LNCaP clone FGC (cell line): Measurements from ENCODE around the gene MED25.
"Not testable (repeated sequence)": the region's sequence is repeated elsewhere in the genome, so short reads cannot be mapped to it uniquely, and the experiment has no call there.

Experiments
- DNase-seq: peaks from one replicate; pipeline ENCODE4 v3.0.0-alpha.2; 2011; ENCODE audit warnings: low read depth
- H3K4me3 ChIP-seq: 2 replicates; pipeline ENCODE4 v1.5.1; 2011; ENCODE audit warnings: mild to moderate bottlenecking, low read depth, low read length, control low read depth
- TF ChIP-seq, protein P1 (sequence below): IDR thresholded peaks from 2 replicates; pipeline ENCODE4 v1.5.1; 2012; ENCODE audit warnings: mild to moderate bottlenecking; ENCODE audit not compliant: control insufficient read depth, insufficient read depth; ENCODE audit errors: extremely low read depth

MED25 gene

DNA sequence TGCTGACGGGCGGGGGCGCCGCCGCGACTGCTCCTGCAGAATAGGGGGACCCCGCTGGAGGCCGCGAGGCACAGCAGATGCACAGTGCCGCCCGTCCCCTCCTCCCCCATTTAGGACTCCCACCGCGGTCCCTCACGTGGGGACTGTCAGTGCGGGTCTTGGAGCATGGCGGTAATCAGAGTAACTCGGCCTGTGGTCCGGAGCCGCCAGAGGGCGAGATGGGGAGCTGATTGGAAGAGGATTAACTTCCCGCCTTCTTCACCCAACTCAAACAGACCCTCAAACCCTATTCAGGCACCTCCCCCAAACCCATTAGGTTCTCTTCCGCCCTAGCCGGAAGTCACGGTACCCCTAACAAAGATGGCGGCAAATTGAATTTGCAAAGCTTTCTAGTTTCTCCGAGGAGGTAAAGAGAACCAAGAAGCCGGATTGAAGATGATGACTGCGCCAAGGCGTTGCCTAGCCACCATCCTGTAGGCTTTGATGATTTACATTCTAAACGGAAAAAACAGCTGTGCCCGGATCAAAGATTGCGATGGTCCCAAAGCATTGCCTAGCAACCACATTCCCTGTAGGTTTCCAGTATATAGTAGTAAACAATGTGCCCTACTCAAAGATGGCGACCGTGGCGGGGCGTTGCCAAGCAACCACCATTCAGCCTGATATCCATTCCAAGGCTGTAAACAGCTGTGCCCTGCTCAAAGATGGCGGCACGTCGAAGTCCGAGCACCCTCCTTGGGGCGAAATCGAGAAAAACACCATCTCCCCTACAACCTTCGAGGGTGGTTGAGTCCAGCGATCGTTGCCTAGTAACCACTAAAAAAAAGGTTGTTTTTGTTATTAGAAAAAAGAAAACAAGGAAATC, 4.9 kb upstream of the MED25 start, which contains the start of gene FUZ:
Gene FUZ (minus strand): TSS at position 296 of the 865 bp plus-strand sequence. CDS start 186 bp downstream, at position 110.
- TF ChIP-seq, protein P1, sequence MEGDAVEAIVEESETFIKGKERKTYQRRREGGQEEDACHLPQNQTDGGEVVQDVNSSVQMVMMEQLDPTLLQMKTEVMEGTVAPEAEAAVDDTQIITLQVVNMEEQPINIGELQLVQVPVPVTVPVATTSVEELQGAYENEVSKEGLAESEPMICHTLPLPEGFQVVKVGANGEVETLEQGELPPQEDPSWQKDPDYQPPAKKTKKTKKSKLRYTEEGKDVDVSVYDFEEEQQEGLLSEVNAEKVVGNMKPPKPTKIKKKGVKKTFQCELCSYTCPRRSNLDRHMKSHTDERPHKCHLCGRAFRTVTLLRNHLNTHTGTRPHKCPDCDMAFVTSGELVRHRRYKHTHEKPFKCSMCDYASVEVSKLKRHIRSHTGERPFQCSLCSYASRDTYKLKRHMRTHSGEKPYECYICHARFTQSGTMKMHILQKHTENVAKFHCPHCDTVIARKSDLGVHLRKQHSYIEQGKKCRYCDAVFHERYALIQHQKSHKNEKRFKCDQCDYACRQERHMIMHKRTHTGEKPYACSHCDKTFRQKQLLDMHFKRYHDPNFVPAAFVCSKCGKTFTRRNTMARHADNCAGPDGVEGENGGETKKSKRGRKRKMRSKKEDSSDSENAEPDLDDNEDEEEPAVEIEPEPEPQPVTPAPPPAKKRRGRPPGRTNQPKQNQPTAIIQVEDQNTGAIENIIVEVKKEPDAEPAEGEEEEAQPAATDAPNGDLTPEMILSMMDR = no peak
- peak within 1 kb of the TSS; percentile 86 for H3K4me3 ChIP-seq
- peak; percentile 92 for DNase-seq

DNA sequence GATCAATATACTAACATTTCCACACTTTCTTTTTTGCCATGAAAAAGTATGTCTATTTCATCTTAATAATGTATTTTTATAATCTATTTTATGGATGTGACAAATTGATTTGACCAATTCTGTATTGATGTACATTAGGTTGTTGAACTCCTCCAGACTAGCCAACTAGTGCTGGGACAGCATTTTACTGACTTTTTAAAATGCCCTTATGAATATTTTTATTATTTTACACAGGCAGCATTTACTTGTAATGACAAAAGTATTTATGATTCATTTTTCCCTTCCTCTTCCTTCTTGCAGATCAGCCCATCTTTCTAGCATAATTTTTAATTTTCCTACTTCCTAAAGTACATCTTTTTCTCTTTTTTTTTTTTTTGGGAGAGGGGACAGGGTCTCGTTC, 4.1 kb upstream of the MED25 start:
- DNase-seq = no peak
- peak overlapping the region; percentile 86 for H3K4me3 ChIP-seq
- TF ChIP-seq, protein P1 = no peak

DNA sequence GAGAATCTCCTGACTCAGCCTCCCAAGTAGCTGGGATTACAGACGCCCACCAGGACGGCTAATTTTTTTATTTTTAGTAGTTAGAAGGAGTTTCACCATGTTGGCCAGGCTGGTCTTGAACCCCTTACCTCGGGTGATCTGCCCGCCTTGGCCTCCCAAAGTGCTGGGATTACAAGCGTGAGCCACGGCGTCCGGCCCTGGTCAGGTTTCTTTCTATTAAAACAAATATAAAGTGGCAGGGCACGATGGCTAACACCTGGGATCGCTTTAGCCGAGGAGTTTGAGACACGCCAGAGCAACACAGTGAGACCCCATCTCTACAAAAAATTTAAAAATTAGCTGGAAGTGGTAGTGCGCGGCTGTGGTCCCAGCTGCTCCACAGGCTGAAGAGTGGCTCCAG, 1.5 kb upstream of the MED25 start:
- no peak for DNase-seq
- TF ChIP-seq, protein P1 = no peak
- H3K4me3 ChIP-seq = peak overlapping the region; percentile 94

DNA sequence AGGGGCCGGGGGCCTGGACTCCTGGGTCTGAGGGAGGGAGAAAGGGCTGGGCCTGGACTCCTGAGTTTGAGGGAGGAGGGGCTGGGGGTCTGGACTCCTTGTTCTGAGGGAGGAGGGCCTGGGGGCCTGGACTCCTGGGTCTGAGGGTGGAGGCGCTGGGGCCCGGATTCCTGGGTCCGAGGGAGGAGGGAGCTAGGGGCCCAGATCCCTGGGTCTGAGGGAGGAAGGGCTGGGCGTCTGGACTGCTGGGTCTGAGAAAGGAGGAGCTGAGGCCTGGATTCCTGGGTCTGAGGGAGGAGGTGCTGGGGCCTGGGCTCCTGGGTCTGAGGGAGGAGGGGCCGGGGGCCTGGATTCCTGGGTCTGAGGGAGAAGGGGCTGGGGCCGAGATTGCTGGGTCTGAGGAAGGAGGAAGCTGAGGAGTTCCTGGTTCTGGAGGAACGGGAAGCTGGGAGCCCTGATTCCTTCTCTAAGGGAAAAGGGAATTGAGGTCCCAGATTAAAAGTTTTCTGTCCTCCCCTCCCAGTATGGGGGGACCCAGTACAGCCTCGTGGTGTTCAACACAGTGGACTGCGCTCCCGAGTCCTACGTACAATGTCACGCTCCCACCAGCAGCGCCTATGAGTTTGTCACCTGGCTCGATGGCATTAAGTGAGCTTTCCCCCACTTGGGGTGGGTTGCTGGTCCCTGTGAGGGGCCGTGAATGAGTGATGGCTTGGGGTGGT, 721 bp downstream of the MED25 start:
- TF ChIP-seq, protein P1 = no peak
- DNase-seq = no peak
- peak overlapping the region; percentile 94 for H3K4me3 ChIP-seq

DNA sequence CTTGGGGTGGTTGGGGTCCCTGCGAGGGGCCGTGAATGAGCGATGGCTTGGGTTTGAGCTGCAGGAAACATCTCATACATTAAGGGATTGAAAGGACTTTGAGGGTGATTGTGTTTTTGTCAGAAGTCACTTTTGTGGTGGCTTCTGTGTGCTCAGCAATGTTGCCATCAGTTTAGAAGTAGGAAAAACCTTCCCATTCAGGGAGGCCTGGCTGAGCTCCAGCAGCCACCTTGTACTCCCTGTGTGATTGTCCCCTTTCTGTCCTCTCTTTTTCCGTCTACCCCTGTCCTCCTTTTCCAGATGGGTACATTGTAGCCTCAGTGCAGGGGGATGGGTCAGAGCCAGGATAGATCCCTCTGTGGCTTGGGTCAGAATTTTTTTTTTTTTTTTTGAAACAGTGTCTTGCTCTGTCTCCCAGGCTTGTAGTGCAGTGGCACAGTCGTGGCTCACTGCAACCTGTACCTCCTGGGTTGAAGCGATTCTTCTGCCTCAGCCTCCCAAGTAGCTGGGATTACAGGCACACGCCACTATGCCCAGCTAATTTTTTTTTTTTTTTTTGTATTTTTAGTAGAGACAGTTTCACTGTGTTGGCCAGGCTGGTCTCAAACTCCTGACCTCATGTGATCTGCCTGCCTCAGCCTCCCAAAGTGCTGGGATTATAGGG, 1.5 kb downstream of the MED25 start:
- not testable (repeated sequence) for DNase-seq
- peak overlapping the region; percentile 94 for H3K4me3 ChIP-seq

DNA sequence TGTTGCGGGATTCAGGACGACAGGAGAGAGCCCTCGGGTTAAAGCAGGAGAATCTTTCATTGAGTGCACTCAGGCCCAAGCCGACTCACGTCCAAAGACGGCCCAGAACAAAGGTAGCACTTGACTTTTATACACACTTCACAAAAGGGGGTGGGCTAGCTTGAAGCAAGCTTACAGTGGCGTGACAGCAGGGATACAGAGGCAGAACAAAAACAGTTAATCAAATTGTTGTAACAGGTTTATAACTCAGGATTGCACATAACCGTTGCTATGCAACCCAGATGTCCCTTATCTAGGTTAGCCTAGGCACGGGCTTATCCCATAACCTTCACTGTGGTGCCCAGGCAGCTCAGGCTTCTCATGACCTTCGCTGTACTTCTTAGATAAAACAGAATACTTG, 2.0 kb downstream of the MED25 start:
- no peak for DNase-seq
- no peak overlapping the region for H3K4me3 ChIP-seq
- TF ChIP-seq, protein P1 = no peak

DNA sequence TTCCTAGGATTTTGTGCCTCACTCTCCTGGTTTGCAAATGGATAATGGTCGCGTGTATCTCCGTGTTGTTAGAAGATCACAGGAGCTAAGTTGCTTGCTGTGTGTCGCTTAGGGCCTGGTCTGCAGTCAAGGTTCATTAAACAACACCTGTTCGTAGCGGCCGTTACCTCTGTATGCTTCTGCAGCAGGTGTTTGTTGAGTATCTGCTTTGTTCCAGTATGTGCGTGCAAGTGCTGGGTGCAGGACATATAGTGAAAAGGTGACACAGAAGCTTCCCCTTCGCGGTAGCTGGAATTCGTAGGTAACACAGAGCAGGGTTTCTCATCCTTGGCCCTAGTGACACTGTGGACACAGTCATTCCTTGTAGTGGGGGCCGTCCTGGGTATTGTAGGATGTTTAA, 5.4 kb downstream of the MED25 start:
- DNase-seq = no peak
- TF ChIP-seq, protein P1 = no peak
- H3K4me3 ChIP-seq = no peak overlapping the region
